SK-N-SH (cell line): ENCODE measurements around the gene APEX2.

Source experiments
- CHD2 ChIP-seq: fragments of 150-350 bp; IDR thresholded peaks from 2 replicates; pipeline ENCODE4 v1.6.1; 2018; ENCODE audit warnings: low read length; ENCODE audit not compliant: partially characterized antibody
- CTCF ChIP-seq: fragments of 200-600 bp; sonication (generic); IDR thresholded peaks from 2 replicates; pipeline ENCODE4 v1.6.1; 2017; ENCODE audit warnings: antibody characterized with exemption, mild to moderate bottlenecking, moderate library complexity
- EP300 ChIP-seq, 2 experiments: IDR thresholded peaks; 2 replicates each; pipeline versions ENCODE4 v1.4.0 to v1.6.1; 2012; ENCODE audit warnings: borderline replicate concordance in 1 of 2, low read depth in 1 of 2, low read length in 1 of 2
- GABPA ChIP-seq: IDR thresholded peaks from 2 replicates; pipeline ENCODE4 v1.4.0; 2012; ENCODE audit warnings: low read depth, mild to moderate bottlenecking
- MEF2A ChIP-seq: IDR thresholded peaks from 2 replicates; pipeline ENCODE4 v1.4.0; 2012; ENCODE audit warnings: low read depth, borderline replicate concordance
- POLR2AphosphoS5 ChIP-seq: IDR thresholded peaks from 2 replicates; pipeline ENCODE4 v1.6.1; 2012; ENCODE audit warnings: low read depth, low read length
- RAD21 ChIP-seq: IDR thresholded peaks from 2 replicates; pipeline ENCODE4 v1.6.1; 2012; ENCODE audit warnings: mild to moderate bottlenecking, low read length
- SMC3 ChIP-seq: IDR thresholded peaks from 2 replicates; pipeline ENCODE4 v1.6.1; 2012; ENCODE audit warnings: low read depth, low read length, improper control_type of control experiment
- TCF12 ChIP-seq: IDR thresholded peaks from 2 replicates; pipeline ENCODE4 v1.4.0; 2012
- TEAD4 ChIP-seq: IDR thresholded peaks from 2 replicates; pipeline ENCODE4 v1.4.0; 2012; ENCODE audit warnings: mild to moderate bottlenecking, borderline replicate concordance; ENCODE audit not compliant: insufficient read depth
- USF1 ChIP-seq: IDR thresholded peaks from 2 replicates; pipeline ENCODE4 v1.4.0; 2012; ENCODE audit warnings: low read depth, borderline replicate concordance
- USF2 ChIP-seq: fragments of 150-350 bp; IDR thresholded peaks from 2 replicates; pipeline ENCODE4 v1.6.1; 2017; ENCODE audit warnings: antibody characterized with exemption, low read length, low read depth, borderline replicate concordance
- ZBTB33 ChIP-seq: IDR thresholded peaks from 2 replicates; pipeline ENCODE4 v1.4.0; 2012; ENCODE audit warnings: low read depth, borderline replicate concordance

- TF ChIP-seq POLR2AphosphoS5 (no peak), EP300 (IDR thresholded peaks at IDR 0.05; ENCODE audit: borderline replicate concordance in 1 of 2, low read depth in 1 of 2, low read length in 1 of 2) (no peak), ZBTB33 (no peak), USF2 (no peak), TEAD4 (no peak), SMC3 (no peak), RAD21 (no peak), CHD2 (no peak), CTCF (no peak), GABPA (no peak), TCF12 (no peak), MEF2A (no peak), USF1 (no peak)
Observed at GRCh38 chrX:54995621-54996020, 4.5 kb upstream of the APEX2 start.
